ENCODE data around the gene TTLL11. TPM values are rescaled to one million over a fixed set of nuclear protein-coding genes. Genes with fewer than 3 reads are reported as not detected.

Gene TTLL11
- total RNA-seq, 4 donors from 2014 or later: 20.5 to 41.3 (median 27.6) TPM

DNA sequence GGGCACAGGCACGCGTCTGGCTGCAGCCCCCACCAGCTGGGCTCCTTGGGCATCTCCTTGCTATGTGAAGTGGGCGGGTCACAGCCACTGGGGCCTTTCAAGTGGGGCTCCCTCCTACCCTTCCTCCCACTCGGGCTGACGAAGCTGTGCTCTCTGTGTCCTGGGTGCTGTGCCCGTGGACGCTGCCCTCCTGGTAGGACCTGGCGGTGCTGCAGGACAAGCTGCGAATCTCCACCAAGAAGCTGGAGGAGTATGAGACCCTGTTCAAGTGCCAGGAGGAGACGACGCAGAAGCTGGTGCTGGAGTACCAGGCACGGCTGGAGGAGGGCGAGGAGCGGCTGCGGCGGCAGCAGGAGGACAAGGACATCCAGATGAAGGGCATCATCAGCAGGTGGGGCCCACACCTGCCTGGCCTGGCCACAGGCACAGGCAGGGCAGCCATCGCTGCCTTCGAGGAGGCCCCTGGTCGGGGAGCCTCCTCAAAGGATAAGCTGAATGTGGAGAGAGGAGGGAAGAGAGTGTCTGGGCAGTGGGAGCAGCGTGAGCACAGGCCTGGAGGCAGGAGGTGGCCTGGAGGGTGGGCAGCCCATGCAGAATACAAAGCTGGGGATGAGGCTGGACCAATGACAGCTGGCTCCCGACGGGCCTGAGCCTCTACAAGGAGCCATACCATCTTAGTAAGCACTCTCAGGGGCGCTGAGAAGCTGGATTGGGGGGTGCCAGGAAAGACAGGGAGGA is 316.9 kb downstream of the TTLL11 start:
- TF ChIP-seq POLR2AphosphoS5 (IDR thresholded peaks at IDR 0.05) (no peak), POLR2A (IDR thresholded peaks at IDR 0.05; ENCODE audit: low read depth) (no peak), CTCF (IDR thresholded peaks at IDR 0.05) (no peak), EP300 (IDR thresholded peaks at IDR 0.05) (no peak)
- Histone ChIP-seq H3K27ac (replicated peaks in 1 of 4) (peak overlapping the region in 1 of 4 donors; percentile 26), H3K4me1 (peaks cover 26 to 35% (median 32%) of the 10 kb centered on the region in 4 donors), H3K27me3 (no peaks in the 10 kb centered on the region), H3K36me3 (peaks cover 53 to 84% (median 75%) of the 10 kb centered on the region in 4 donors), H3K9me3 (peaks cover 0 to 7% (median 0%) of the 10 kb centered on the region in 4 donors), H3K4me3 (no peak overlapping the region)
- WGBS: 95% methylated on average over 16 of the region's 23 CpGs
- intact Hi-C loops (cut with DNase I): loop anchor here (10.0 kb wide), 1 partner anchor 129 kb away; no protein-coding TSS in a partner anchor
- no peak for DNase-seq (ENCODE audit: extremely low spot score)

DNA sequence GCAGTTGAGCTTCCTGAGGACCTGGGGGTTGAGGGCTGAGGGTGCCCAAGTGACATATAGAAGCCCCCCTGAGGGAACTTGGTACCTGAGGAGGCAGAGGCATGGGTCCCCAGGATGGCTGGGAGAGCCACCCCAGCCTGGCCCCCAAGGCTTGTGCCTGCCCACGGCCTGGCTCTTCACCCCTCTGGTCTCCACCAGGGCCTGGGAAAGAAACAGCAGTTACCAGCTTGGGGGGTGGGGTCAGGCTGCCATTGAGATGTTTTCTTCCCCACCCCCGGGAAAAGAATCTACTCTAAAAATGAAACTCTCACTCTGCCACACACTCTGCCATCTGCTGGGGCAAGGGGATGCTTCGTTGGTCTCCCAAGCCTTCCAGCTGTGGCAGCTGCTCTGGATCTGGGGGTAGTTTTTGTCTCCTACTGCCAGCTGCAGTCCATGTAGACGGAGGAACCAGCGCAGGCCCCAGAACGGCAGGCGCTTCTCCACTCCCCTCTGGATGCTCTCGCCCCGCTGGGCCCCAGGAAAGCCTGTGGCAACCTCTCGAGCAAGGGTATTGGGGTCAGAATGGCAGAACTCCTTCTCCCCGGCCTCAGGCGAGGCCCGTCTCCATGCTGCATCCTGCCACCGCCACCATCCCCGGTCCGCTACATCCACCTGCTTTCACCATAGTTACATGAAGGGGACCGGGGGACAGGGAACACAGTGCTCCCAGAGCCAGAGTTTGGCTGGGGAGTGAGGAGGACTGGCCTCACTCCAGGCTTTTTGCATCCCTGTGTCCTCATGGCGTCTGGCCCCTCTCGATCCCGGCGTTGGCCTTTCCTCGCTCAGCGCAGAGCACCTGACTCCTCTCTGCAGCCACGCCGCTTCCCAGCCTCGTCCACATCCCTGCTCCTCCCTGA is 318.1 kb downstream of the TTLL11 start:
- Histone ChIP-seq H3K36me3 (peaks cover 60 to 86% (median 76%) of the 10 kb centered on the region in 4 donors), H3K27ac (replicated peaks in 1 of 4) (peak overlapping the region in 1 of 4 donors; percentile 15), H3K9me3 (peaks cover 0 to 7% (median 0%) of the 10 kb centered on the region in 4 donors), H3K4me3 (no peak overlapping the region), H3K4me1 (peaks cover 29 to 41% (median 34%) of the 10 kb centered on the region in 4 donors), H3K27me3 (no peaks in the 10 kb centered on the region)
- no peak for TF ChIP-seq POLR2AphosphoS5 (IDR thresholded peaks at IDR 0.05)
- no peak for TF ChIP-seq POLR2A (IDR thresholded peaks at IDR 0.05; ENCODE audit: low read depth)
- no peak for TF ChIP-seq EP300 (IDR thresholded peaks at IDR 0.05)
- TF ChIP-seq CTCF (IDR thresholded peaks at IDR 0.05): no peak
- WGBS: 92% methylated on average over 24 of the region's 26 CpGs
- intact Hi-C loops (cut with DNase I): loop anchor here (10.0 kb wide), 1 partner anchor 130 kb away; no protein-coding TSS in a partner anchor
- DNase-seq (ENCODE audit: extremely low spot score): no peak

GRCh38 chr9:121773954-121774714 is 319.0 kb downstream of the TTLL11 start:
- Histone ChIP-seq H3K4me1 (peaks cover 21 to 36% (median 26%) of the 10 kb centered on the region in 4 donors), H3K4me3 (no peak overlapping the region), H3K9me3 (peaks cover 0 to 7% (median 0%) of the 10 kb centered on the region in 4 donors), H3K27me3 (no peaks in the 10 kb centered on the region), H3K36me3 (peaks cover 69 to 94% (median 84%) of the 10 kb centered on the region in 4 donors), H3K27ac (replicated peaks in 1 of 4) (peak overlapping the region in 1 of 4 donors; percentile 15)
- TF ChIP-seq EP300 (IDR thresholded peaks at IDR 0.05) (no peak), POLR2A (IDR thresholded peaks at IDR 0.05; ENCODE audit: low read depth) (no peak), CTCF (IDR thresholded peaks at IDR 0.05) (no peak)
- intact Hi-C loops (cut with DNase I): loop anchor here (10.0 kb wide), 1 partner anchor 131 kb away; no protein-coding TSS in a partner anchor
- DNase-seq (ENCODE audit: extremely low spot score): no peak
- 89% methylated on average over 16 of the region's 19 CpGs for WGBS

DNA sequence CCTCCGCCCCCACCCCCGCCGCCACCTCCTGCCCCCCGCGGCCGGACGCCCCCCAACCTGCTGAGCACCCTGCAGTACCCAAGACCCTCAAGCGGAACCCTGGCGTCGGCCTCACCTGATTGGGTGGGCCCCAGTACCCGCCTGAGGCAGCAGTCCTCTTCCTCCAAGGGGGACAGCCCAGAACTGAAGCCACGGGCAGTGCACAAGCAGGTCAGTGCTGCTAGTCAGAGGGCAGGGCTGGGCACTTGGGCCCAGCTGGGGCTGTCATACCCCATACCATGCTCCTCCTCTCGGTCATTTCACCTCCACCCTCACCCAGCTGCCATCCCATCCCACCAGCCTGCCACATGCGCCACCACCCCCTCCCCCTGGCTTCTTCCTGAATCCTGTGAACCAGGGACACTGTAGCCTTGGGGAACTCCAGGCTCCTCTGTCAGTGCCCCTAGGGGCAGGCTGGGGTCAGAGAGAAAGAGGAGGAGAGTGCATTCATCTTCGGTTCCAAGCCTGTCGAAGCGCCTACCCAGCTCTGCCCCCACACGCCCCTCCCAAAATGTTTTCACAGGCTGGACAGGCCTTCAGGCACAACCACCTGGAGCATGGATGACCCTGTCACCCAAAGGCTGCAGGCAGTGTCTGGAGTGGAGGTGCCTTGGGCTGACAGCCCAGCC is 319.7 kb downstream of the TTLL11 start:
- no peak for DNase-seq (ENCODE audit: extremely low spot score)
- no peaks in the 10 kb centered on the region for H3K27me3 ChIP-seq
- TF ChIP-seq CTCF (IDR thresholded peaks at IDR 0.05): no peak
- TF ChIP-seq POLR2AphosphoS5 (IDR thresholded peaks at IDR 0.05): no peak
- no peak for TF ChIP-seq EP300 (IDR thresholded peaks at IDR 0.05)
- TF ChIP-seq POLR2A (IDR thresholded peaks at IDR 0.05; ENCODE audit: low read depth): no peak
- H3K27ac ChIP-seq (replicated peaks in 1 of 4): peak overlapping the region in 1 of 4 donors; percentile 13
- peaks cover 14 to 29% (median 19%) of the 10 kb centered on the region in 4 donors for H3K4me1 ChIP-seq
- intact Hi-C loops (cut with DNase I): loop anchor here (10.0 kb wide), 1 partner anchor 131 kb away; no protein-coding TSS in a partner anchor
- WGBS: 86% methylated on average over 9 of the region's 18 CpGs
- peaks cover 76 to 100% (median 91%) of the 10 kb centered on the region in 4 donors for H3K36me3 ChIP-seq
- peaks cover 0 to 6% (median 0%) of the 10 kb centered on the region in 4 donors for H3K9me3 ChIP-seq
- H3K4me3 ChIP-seq: no peak overlapping the region

All from esophagus muscularis mucosa (tissue), 4 donors.